ENCODE measurements around the gene DTX3. TPM values are rescaled to one million over a fixed set of nuclear protein-coding genes. Genes with fewer than 3 reads are reported as not detected.

DTX3 gene
- total RNA-seq, 2 donors from 2014 or later = 4.6 to 12.2 TPM

DNA sequence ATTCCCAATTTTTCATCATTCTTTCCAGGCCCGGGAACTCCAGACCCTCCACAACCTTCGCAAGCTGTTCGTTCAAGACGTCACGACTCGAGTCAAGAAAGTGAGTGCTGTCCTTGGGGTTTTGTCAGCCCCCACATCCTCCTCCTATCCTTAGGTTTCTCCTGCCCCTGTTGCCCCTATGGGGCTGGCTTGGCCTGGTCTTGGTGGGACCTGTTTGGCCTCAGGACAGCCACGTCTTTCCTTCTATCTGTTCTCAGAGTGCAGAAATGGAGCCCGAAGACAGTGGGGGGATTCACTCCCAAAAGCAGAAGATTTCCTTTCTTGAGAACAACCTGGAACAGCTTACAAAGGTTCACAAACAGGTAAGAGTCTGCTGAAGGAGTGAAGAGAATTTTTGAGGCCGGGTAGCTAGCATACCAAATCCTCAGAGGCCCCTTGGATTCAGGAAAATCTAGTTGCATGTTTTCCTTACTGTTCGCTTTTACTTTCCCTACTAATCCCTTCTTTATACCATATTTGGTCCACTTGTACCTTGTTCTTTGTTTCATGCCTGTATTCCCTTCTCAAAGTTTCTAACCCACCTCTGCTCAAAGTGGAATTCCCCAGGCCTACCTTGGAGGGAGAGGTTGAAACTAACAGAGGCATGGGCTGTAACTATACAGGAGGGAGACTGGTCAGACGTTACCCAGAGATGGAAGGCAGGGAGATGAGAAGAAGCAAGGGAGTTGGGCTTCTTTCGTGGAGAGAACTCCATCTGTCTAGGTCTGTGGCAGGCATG lies 26.5 kb upstream of the DTX3 start:
- no peaks in the 10 kb centered on the region for H3K36me3 ChIP-seq (replicated peaks in 1 of 2; ENCODE audit: insufficient read depth in 1 of 2, low read depth in 2 of 2)
- H3K27ac ChIP-seq = no peak overlapping the region
- H3K4me3 ChIP-seq = no peak overlapping the region
- H3K9me3 ChIP-seq = no peaks in the 10 kb centered on the region
- TF ChIP-seq POLR2A (IDR thresholded peaks at IDR 0.05) = no peak
- TF ChIP-seq, protein P1, sequence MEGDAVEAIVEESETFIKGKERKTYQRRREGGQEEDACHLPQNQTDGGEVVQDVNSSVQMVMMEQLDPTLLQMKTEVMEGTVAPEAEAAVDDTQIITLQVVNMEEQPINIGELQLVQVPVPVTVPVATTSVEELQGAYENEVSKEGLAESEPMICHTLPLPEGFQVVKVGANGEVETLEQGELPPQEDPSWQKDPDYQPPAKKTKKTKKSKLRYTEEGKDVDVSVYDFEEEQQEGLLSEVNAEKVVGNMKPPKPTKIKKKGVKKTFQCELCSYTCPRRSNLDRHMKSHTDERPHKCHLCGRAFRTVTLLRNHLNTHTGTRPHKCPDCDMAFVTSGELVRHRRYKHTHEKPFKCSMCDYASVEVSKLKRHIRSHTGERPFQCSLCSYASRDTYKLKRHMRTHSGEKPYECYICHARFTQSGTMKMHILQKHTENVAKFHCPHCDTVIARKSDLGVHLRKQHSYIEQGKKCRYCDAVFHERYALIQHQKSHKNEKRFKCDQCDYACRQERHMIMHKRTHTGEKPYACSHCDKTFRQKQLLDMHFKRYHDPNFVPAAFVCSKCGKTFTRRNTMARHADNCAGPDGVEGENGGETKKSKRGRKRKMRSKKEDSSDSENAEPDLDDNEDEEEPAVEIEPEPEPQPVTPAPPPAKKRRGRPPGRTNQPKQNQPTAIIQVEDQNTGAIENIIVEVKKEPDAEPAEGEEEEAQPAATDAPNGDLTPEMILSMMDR (IDR thresholded peaks at IDR 0.05) = no peak
- ATAC-seq (no peak), DNase-seq (no peak)
- H3K27me3 ChIP-seq = no peaks in the 10 kb centered on the region
- intact Hi-C loops (cut with DNase I) = no loop called here
- no peaks in the 10 kb centered on the region for H3K4me1 ChIP-seq
- WGBS, 2 donors = 79 to 84% methylated on average over 12 of the region's 12 CpGs

DNA sequence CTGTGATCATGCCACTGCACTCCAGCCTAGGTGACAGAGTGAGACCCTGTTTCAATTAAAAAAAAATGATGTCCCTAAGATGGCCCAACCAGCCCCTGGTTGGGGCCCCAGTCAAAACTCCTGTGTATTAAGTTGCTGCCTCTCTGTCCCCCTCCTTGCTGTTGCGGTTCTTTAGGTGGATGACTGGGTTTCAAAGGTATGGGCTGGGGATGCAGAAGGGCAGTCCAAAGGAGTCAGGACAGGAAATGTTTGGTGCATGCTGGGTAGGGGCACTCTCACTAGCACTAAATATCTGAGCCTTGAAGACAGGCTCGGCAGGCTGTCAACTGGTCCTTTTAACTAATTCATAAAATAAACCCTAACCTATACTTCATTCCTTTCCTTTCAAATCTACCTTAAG lies 25.6 kb upstream of the DTX3 start:
- intact Hi-C loops (cut with DNase I) = no loop called here
- DNase-seq (no peak), ATAC-seq (no peak)
- Histone ChIP-seq H3K4me3 (no peak overlapping the region), H3K36me3 (replicated peaks in 1 of 2; ENCODE audit: insufficient read depth in 1 of 2, low read depth in 2 of 2) (no peaks in the 10 kb centered on the region), H3K27ac (no peak overlapping the region), H3K4me1 (no peaks in the 10 kb centered on the region), H3K9me3 (no peaks in the 10 kb centered on the region), H3K27me3 (no peaks in the 10 kb centered on the region)
- WGBS, 2 donors = 82% methylated on average over 2 of the region's 2 CpGs
- no peak for TF ChIP-seq POLR2A (IDR thresholded peaks at IDR 0.05)
- TF ChIP-seq, protein P1 (IDR thresholded peaks at IDR 0.05) = no peak

- Histone ChIP-seq H3K27me3 (no peaks in the 10 kb centered on the region), H3K27ac (no peak overlapping the region), H3K9me3 (no peaks in the 10 kb centered on the region), H3K4me3 (no peak overlapping the region), H3K36me3 (replicated peaks in 1 of 2; ENCODE audit: insufficient read depth in 1 of 2, low read depth in 2 of 2) (no peaks in the 10 kb centered on the region), H3K4me1 (no peaks in the 10 kb centered on the region)
- DNase-seq (no peak), ATAC-seq (no peak)
- WGBS, 2 donors = 77 to 80% methylated on average over 8 of the region's 8 CpGs
- TF ChIP-seq, protein P1 (IDR thresholded peaks at IDR 0.05) = no peak
- TF ChIP-seq POLR2A (IDR thresholded peaks at IDR 0.05) = no peak
- intact Hi-C loops (cut with DNase I) = loop anchor here (2.0 kb wide), 1 partner anchor 43 kb away; no protein-coding TSS in a partner anchor
Measured at GRCh38 chr12:57579677-57580465, 24.8 kb upstream of the DTX3 start.

GRCh38 chr12:57580466-57580795 lies 24.2 kb upstream of the DTX3 start:
- intact Hi-C loops (cut with DNase I) = loop anchor here (2.0 kb wide), 1 partner anchor 42 kb away; no protein-coding TSS in a partner anchor
- no peaks in the 10 kb centered on the region for H3K36me3 ChIP-seq (replicated peaks in 1 of 2; ENCODE audit: insufficient read depth in 1 of 2, low read depth in 2 of 2)
- DNase-seq (no peak), ATAC-seq (no peak)
- no peaks in the 10 kb centered on the region for H3K27me3 ChIP-seq
- H3K27ac ChIP-seq = no peak overlapping the region
- no peaks in the 10 kb centered on the region for H3K9me3 ChIP-seq
- TF ChIP-seq, protein P1 (IDR thresholded peaks at IDR 0.05) = no peak
- TF ChIP-seq POLR2A (IDR thresholded peaks at IDR 0.05) = no peak
- H3K4me1 ChIP-seq = no peaks in the 10 kb centered on the region
- H3K4me3 ChIP-seq = no peak overlapping the region
- 78 to 83% methylated on average over 3 to 4 of the region's 4 CpGs for WGBS, 2 donors

Data from body of pancreas (tissue), 4 donors.